Naive thymus-derived CD8-positive, alpha-beta T cell (primary cell): ENCODE results near the gene TMEM201. TPM values are rescaled to one million over a fixed set of nuclear protein-coding genes. Genes with fewer than 3 reads are reported as not detected.

Experiments
- ATAC-seq, 2 donors: fragments of 150-1000 bp; cut with Tn5 transposase in 1 of 2; sonication (Bioruptor Pico), chemical (Tn5 transposase) in 1 of 2; 1 replicate in 1 of 2; 2 replicates in 1 of 2; pipeline ENCODE4 v1.10.0; 2021; ENCODE audit warnings: mild to moderate bottlenecking in 2 of 2, moderate library complexity in 2 of 2
- POLR2A ChIA-PET: fragments of 350-600 bp; sonication (Branson Sonifier 250); formaldehyde crosslinking; loops from one replicate; lab custom pipeline; 2021; ENCODE audit warnings: antibody characterized with exemption; lab: Charles Lee
- DNase-seq, 10 donors: peaks; one replicate each; pipeline versions ENCODE4 v3.0.0 to v3.0.0-alpha.2; 2020 to 2022
- H3K27ac Mint-ChIP-seq, 10 donors: one replicate each; pipeline ENCODE4 v1.8.0; 2020 to 2022; ENCODE audit warnings: mild to moderate bottlenecking in 10 of 10, mixed read lengths in 10 of 10, moderate library complexity in 4 of 10, inconsistent platforms in 1 of 10
- H3K27me3 Mint-ChIP-seq, 5 donors: one replicate each; pipeline ENCODE4 v1.8.0; 2021 to 2022; ENCODE audit warnings: mixed read lengths in 5 of 5
- H3K36me3 Mint-ChIP-seq, 3 donors: one replicate each; pipeline ENCODE4 v1.8.0; 2020 to 2022; ENCODE audit warnings: mixed read lengths in 3 of 3, mild to moderate bottlenecking in 2 of 3, inconsistent platforms in 1 of 3
- H3K4me1 Mint-ChIP-seq, 4 donors: one replicate each; pipeline ENCODE4 v1.8.0; 2021 to 2022; ENCODE audit warnings: mixed read lengths in 4 of 4
- H3K4me3 Mint-ChIP-seq, 10 donors: one replicate each; pipeline ENCODE4 v1.8.0; 2020 to 2022; ENCODE audit warnings: mild to moderate bottlenecking in 10 of 10, mixed read lengths in 10 of 10, moderate library complexity in 6 of 10, inconsistent platforms in 1 of 10
- H3K9me3 Mint-ChIP-seq, 9 donors: one replicate each; pipeline ENCODE4 v1.8.0; 2020 to 2022; ENCODE audit warnings: mixed read lengths in 9 of 9, mild to moderate bottlenecking in 3 of 9, inconsistent platforms in 1 of 9, moderate library complexity in 1 of 9
- polyA plus RNA-seq, 3 donors: library from polyadenylated mRNA; unstranded; fragments of 300-500 nt; fragmentation: Illumina TruSeq; gene quantifications; one replicate each; pipeline ENCODE4 v1.2.3, GENCODE V29; 2021
- total RNA-seq, 8 experiments: library from RNA in 2 of 8; stranded (reverse) in 2 of 8; gene quantifications; one replicate each; pipeline ENCODE4 v1.2.3 and lab custom pipeline; 2021 to 2026

Gene TMEM201
- total and polyA plus RNA-seq, 5 experiments from 2014 or later = 0.73 to 9.2 (median 2.2) TPM

- peaks cover 0 to 23% (median 0%) of the 10 kb centered on the region in 3 donors for H3K36me3 Mint-ChIP-seq
- H3K4me3 Mint-ChIP-seq = no peak overlapping the region
- no peak for ATAC-seq
- DNase-seq = no peak
- POLR2A ChIA-PET = no interaction called here
- no peaks in the 10 kb centered on the region for H3K27me3 Mint-ChIP-seq
- no peaks in the 10 kb centered on the region for H3K4me1 Mint-ChIP-seq
- no peak overlapping the region for H3K27ac Mint-ChIP-seq
- no peaks in the 10 kb centered on the region for H3K9me3 Mint-ChIP-seq
Measured at GRCh38 chr1:9603766-9604753, 15.3 kb downstream of the TMEM201 start.

- POLR2A ChIA-PET = no interaction called here
- no peaks in the 10 kb centered on the region for H3K27me3 Mint-ChIP-seq
- no peak for DNase-seq
- H3K4me1 Mint-ChIP-seq = no peaks in the 10 kb centered on the region
- no peak overlapping the region for H3K4me3 Mint-ChIP-seq
- H3K36me3 Mint-ChIP-seq = peaks cover 0 to 22% (median 0%) of the 10 kb centered on the region in 3 donors
- H3K27ac Mint-ChIP-seq = peak overlapping the region in 2 of 10 donors; percentile 46 to 71
- ATAC-seq = no peak
- H3K9me3 Mint-ChIP-seq = no peaks in the 10 kb centered on the region
Measured at GRCh38 chr1:9604836-9605235, 16.1 kb downstream of the TMEM201 start.

- H3K9me3 Mint-ChIP-seq = no peaks in the 10 kb centered on the region
- no peaks in the 10 kb centered on the region for H3K4me1 Mint-ChIP-seq
- no peaks in the 10 kb centered on the region for H3K27me3 Mint-ChIP-seq
- no peak overlapping the region for H3K27ac Mint-ChIP-seq
- no peak for ATAC-seq
- H3K36me3 Mint-ChIP-seq = peaks cover 0 to 17% (median 0%) of the 10 kb centered on the region in 3 donors
- no peak overlapping the region for H3K4me3 Mint-ChIP-seq
- POLR2A ChIA-PET = interaction anchor here (0.6 kb wide), 1 partner anchor 311 kb away, joined by 3 read pairs; no protein-coding TSS in a partner anchor
- no peak for DNase-seq
Measured at GRCh38 chr1:9605946-9606455, 17.3 kb downstream of the TMEM201 start.

DNA sequence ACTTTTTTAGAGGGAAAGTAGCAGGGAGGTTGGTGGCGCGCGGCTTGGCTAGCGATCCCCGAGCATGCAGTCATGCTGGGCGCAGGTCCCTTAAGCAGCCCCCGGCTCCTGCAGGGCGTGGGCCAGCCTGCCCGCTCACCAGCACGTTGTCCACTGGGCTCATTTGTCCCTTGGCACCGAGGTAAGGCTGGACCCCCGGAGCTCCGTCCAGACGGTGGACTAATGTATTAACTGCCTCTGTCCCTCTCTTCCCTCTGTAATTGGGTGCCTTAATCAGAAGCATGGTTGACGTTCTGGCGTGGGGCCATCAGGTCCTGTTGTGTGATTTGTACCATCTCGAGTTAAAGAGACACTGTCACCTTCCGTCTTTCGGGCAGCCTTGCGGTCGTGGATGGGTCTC is 17.7 kb downstream of the TMEM201 start:
- H3K27ac Mint-ChIP-seq = no peak overlapping the region
- no peaks in the 10 kb centered on the region for H3K4me1 Mint-ChIP-seq
- no peak overlapping the region for H3K4me3 Mint-ChIP-seq
- H3K9me3 Mint-ChIP-seq = no peaks in the 10 kb centered on the region
- POLR2A ChIA-PET = interaction anchor here (0.6 kb wide), 1 partner anchor 311 kb away, joined by 3 read pairs; no protein-coding TSS in a partner anchor
- no peaks in the 10 kb centered on the region for H3K27me3 Mint-ChIP-seq
- no peak for DNase-seq
- ATAC-seq = no peak
- peaks cover 0 to 17% (median 0%) of the 10 kb centered on the region in 3 donors for H3K36me3 Mint-ChIP-seq

DNA sequence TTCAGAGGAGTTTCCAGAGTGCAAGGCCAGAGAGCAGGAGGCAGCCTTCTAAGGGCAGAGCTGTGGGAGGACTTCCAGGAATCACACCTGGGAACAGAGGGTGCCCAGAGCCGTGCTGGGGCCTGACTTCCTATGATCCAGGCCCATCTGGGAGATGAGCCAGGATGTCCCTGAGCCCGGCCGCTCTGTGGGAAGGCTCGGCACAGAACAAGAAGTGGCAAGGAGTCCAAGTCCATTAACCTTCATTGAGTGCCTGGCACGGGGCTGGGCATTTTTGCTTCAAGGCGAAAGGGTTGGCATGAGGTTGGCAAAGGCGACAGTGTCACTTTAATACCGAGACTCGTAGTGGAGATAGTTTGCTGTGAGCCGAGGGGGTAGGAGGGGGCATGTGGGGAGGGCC is 18.2 kb downstream of the TMEM201 start:
- ATAC-seq (no peak), DNase-seq (no peak)
- no peak overlapping the region for H3K4me3 Mint-ChIP-seq
- no peaks in the 10 kb centered on the region for H3K4me1 Mint-ChIP-seq
- no peak overlapping the region for H3K27ac Mint-ChIP-seq
- H3K36me3 Mint-ChIP-seq = peaks cover 0 to 18% (median 0%) of the 10 kb centered on the region in 3 donors
- POLR2A ChIA-PET = no interaction called here
- H3K27me3 Mint-ChIP-seq = no peaks in the 10 kb centered on the region
- H3K9me3 Mint-ChIP-seq = no peaks in the 10 kb centered on the region

DNA sequence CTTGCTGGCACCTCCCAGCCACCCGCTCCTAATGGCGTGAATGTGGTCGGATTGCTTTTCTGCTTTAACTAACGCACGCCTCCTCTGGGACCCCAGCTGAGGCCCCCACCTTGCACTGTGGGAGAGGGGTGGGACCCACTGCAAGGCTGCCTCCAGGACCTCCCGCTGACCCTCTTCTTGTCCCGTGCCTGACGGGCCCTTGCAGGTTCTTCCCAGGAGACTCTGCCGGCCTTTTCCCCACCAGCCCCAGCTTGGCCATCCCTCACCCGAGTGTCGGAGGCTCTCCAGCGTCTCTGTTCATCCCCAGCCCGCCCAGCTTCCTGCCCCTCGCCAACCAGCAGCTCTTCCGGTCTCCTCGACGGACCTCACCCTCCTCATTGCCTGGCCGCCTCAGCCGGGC is 18.6 kb downstream of the TMEM201 start:
- no peaks in the 10 kb centered on the region for H3K27me3 Mint-ChIP-seq
- ATAC-seq (no peak), DNase-seq (peak in 1 of 10 donors; percentile 40)
- no peak overlapping the region for H3K4me3 Mint-ChIP-seq
- no peaks in the 10 kb centered on the region for H3K4me1 Mint-ChIP-seq
- no peak overlapping the region for H3K27ac Mint-ChIP-seq
- peaks cover 0 to 18% (median 0%) of the 10 kb centered on the region in 3 donors for H3K36me3 Mint-ChIP-seq
- no peaks in the 10 kb centered on the region for H3K9me3 Mint-ChIP-seq
- POLR2A ChIA-PET = no interaction called here

DNA sequence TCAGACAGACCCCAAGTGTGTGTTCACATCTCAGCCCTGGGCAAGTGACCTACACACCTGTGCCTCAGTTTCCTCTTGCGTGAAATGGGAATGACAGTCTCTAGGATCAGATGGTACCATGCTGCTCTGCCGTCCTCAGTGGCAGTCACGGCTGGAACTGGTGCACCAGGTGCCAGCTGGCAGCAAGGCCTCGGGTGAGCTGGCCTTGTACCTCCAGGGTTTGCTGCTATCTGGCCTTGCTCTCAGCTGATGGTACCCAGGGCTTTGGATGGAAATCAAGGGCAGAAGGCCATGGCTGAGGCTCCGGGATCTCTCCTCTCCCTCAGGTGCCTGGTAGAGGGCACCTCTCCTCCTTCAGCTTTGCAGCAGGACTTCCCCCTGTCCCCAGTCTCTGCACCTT is 21.3 kb downstream of the TMEM201 start:
- Mint-ChIP-seq H3K27ac (no peak overlapping the region), H3K36me3 (peaks cover 0 to 9% (median 0%) of the 10 kb centered on the region in 3 donors), H3K9me3 (no peaks in the 10 kb centered on the region), H3K4me1 (no peaks in the 10 kb centered on the region), H3K27me3 (no peaks in the 10 kb centered on the region), H3K4me3 (no peak overlapping the region)
- ATAC-seq (no peak), DNase-seq (no peak)
- POLR2A ChIA-PET = no interaction called here

GRCh38 chr1:9610548-9610947 is 21.8 kb downstream of the TMEM201 start:
- Mint-ChIP-seq H3K27ac (no peak overlapping the region), H3K27me3 (no peaks in the 10 kb centered on the region), H3K9me3 (no peaks in the 10 kb centered on the region), H3K4me1 (no peaks in the 10 kb centered on the region), H3K4me3 (no peak overlapping the region), H3K36me3 (peaks cover 0 to 9% (median 0%) of the 10 kb centered on the region in 3 donors)
- no peak for ATAC-seq
- POLR2A ChIA-PET = no interaction called here
- DNase-seq = no peak

DNA sequence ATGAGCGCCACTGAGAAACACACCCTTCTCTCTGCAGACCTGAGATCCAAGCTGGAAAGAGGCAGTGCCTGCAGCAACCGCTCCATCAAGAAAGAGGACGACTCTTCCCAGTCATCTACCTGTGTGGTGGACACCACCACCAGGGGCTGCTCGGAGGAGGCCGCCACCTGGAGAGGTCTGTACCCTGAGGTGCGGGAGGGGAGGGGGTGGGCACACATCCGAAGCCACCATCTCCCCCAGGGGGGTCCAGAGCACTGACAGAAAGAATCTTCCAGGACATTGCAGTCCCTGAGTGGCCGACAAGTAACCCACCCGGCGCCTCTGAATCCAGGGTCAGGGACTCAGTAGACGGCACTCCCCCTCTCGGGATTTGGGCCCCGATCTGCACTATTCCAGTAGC is 23.0 kb downstream of the TMEM201 start:
- no peak for ATAC-seq
- Mint-ChIP-seq H3K4me3 (no peak overlapping the region), H3K9me3 (no peaks in the 10 kb centered on the region), H3K27ac (no peak overlapping the region), H3K4me1 (no peaks in the 10 kb centered on the region), H3K27me3 (no peaks in the 10 kb centered on the region), H3K36me3 (peaks cover 0 to 9% (median 0%) of the 10 kb centered on the region in 3 donors)
- DNase-seq = peak in 1 of 10 donors; percentile 57
- POLR2A ChIA-PET = interaction anchor here (0.6 kb wide), 1 partner anchor 807 kb away, joined by 5 read pairs; no protein-coding TSS in a partner anchor

GRCh38 chr1:9612162-9612845 is 23.6 kb downstream of the TMEM201 start:
- Mint-ChIP-seq H3K9me3 (no peaks in the 10 kb centered on the region), H3K27ac (no peak overlapping the region), H3K27me3 (no peaks in the 10 kb centered on the region), H3K4me1 (no peaks in the 10 kb centered on the region), H3K36me3 (peaks cover 0 to 9% (median 0%) of the 10 kb centered on the region in 3 donors), H3K4me3 (no peak overlapping the region)
- ATAC-seq (no peak), DNase-seq (no peak)
- POLR2A ChIA-PET = no interaction called here

GRCh38 chr1:9612871-9613624 is 24.3 kb downstream of the TMEM201 start:
- DNase-seq (peak in 1 of 10 donors; percentile 57), ATAC-seq (no peak)
- H3K9me3 Mint-ChIP-seq = no peaks in the 10 kb centered on the region
- POLR2A ChIA-PET = no interaction called here
- H3K27me3 Mint-ChIP-seq = no peaks in the 10 kb centered on the region
- H3K4me3 Mint-ChIP-seq = no peak overlapping the region
- no peak overlapping the region for H3K27ac Mint-ChIP-seq
- H3K4me1 Mint-ChIP-seq = no peaks in the 10 kb centered on the region
- peaks cover 0 to 9% (median 0%) of the 10 kb centered on the region in 3 donors for H3K36me3 Mint-ChIP-seq

DNA sequence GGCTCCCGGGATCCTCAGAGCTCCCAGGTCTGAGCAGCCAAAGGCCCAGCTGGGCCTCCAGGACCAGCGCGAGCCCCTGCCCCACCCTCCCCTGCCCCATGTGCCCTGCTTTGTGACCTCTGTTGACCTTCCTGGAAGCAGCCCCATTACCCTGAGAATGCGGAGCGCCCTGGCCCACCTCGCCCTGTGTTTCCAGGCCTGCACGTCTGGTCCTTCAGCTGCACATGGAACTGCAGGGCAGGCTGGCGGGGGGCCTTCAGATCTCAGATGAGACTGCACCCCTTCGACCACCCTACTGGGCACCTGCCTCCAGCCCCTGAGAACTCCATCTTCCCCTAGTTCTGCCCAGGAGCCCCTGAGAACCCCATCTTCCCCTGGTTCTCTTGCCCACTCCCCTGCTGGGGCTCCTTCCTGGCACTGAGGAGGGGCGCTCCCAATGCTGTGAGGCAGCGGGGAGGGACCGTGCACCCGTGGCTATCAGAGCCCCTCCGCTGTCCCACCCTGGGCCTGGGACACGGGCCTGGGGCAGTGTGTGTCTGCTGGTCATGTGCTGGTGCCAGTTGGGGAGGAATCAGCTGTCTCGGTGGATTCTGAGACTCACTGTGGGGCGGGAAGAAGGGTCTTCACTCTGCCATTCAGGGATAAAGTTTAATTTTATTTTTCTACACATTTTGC is 25.1 kb downstream of the TMEM201 start:
- H3K9me3 Mint-ChIP-seq = no peaks in the 10 kb centered on the region
- H3K27me3 Mint-ChIP-seq = peaks cover 0 to 1% (median 0%) of the 10 kb centered on the region in 5 donors
- POLR2A ChIA-PET = no interaction called here
- H3K36me3 Mint-ChIP-seq = peaks cover 0 to 9% (median 0%) of the 10 kb centered on the region in 3 donors
- ATAC-seq (no peak), DNase-seq (no peak)
- no peak overlapping the region for H3K27ac Mint-ChIP-seq
- no peaks in the 10 kb centered on the region for H3K4me1 Mint-ChIP-seq
- H3K4me3 Mint-ChIP-seq = no peak overlapping the region
